Measurements from ENCODE around the gene SLC39A11. TPM values are rescaled to one million over a fixed set of nuclear protein-coding genes. Genes with fewer than 3 reads are reported as not detected.

The SLC39A11 gene
- total RNA-seq, 1 donor from 2014 or later = 13.2 TPM

- DNase-seq (ENCODE audit: low spot score) = no peak
- no peaks in the 10 kb centered on the region for H3K9me3 Mint-ChIP-seq (ENCODE audit: unreplicated experiment)
- no peak overlapping the region for H3K27ac Mint-ChIP-seq (ENCODE audit: unreplicated experiment)
- no peaks in the 10 kb centered on the region for H3K36me3 Mint-ChIP-seq (ENCODE audit: low read depth, unreplicated experiment)
- no peak for TF ChIP-seq CTCF (IDR thresholded peaks at IDR 0.05; ENCODE audit: unreplicated experiment)
- no peaks in the 10 kb centered on the region for H3K4me1 Mint-ChIP-seq (ENCODE audit: unreplicated experiment)
- H3K4me3 Mint-ChIP-seq (ENCODE audit: unreplicated experiment) = peak overlapping the region; percentile 42
- peaks cover 1% of the 10 kb centered on the region for H3K27me3 Mint-ChIP-seq (ENCODE audit: unreplicated experiment)
These were observed 469.6 kb downstream of the SLC39A11 start for GRCh38 chr17:72622661-72623433.

GRCh38 chr17:72619976-72620650 lies 472.4 kb downstream of the SLC39A11 start:
- no peak overlapping the region for H3K4me3 Mint-ChIP-seq (ENCODE audit: unreplicated experiment)
- no peak for DNase-seq (ENCODE audit: low spot score)
- H3K4me1 Mint-ChIP-seq (ENCODE audit: unreplicated experiment) = no peaks in the 10 kb centered on the region
- no peak for TF ChIP-seq CTCF (IDR thresholded peaks at IDR 0.05; ENCODE audit: unreplicated experiment)
- no peaks in the 10 kb centered on the region for H3K9me3 Mint-ChIP-seq (ENCODE audit: unreplicated experiment)
- no peaks in the 10 kb centered on the region for H3K36me3 Mint-ChIP-seq (ENCODE audit: low read depth, unreplicated experiment)
- H3K27ac Mint-ChIP-seq (ENCODE audit: unreplicated experiment) = no peak overlapping the region
- peaks cover 1% of the 10 kb centered on the region for H3K27me3 Mint-ChIP-seq (ENCODE audit: unreplicated experiment)

- TF ChIP-seq CTCF (IDR thresholded peaks at IDR 0.05; ENCODE audit: unreplicated experiment) = no peak
- Mint-ChIP-seq H3K4me3 (ENCODE audit: unreplicated experiment) (no peak overlapping the region), H3K4me1 (ENCODE audit: unreplicated experiment) (no peaks in the 10 kb centered on the region), H3K36me3 (ENCODE audit: low read depth, unreplicated experiment) (no peaks in the 10 kb centered on the region), H3K27ac (ENCODE audit: unreplicated experiment) (no peak overlapping the region), H3K27me3 (ENCODE audit: unreplicated experiment) (peaks cover 1% of the 10 kb centered on the region), H3K9me3 (ENCODE audit: unreplicated experiment) (no peaks in the 10 kb centered on the region)
- DNase-seq (ENCODE audit: low spot score) = no peak
These were observed 474.4 kb downstream of the SLC39A11 start for GRCh38 chr17:72618001-72618509.

- H3K27ac Mint-ChIP-seq (ENCODE audit: unreplicated experiment) = no peak overlapping the region
These were observed 474.9 kb downstream of the SLC39A11 start for GRCh38 chr17:72617557-72617956.

More at GRCh38 chr17:72617557-72617956, 474.9 kb downstream of the SLC39A11 start:
- Mint-ChIP-seq H3K27me3 (ENCODE audit: unreplicated experiment) (no peaks in the 10 kb centered on the region), H3K4me3 (ENCODE audit: unreplicated experiment) (no peak overlapping the region), H3K4me1 (ENCODE audit: unreplicated experiment) (no peaks in the 10 kb centered on the region), H3K36me3 (ENCODE audit: low read depth, unreplicated experiment) (no peaks in the 10 kb centered on the region), H3K9me3 (ENCODE audit: unreplicated experiment) (no peaks in the 10 kb centered on the region)
- no peak for DNase-seq (ENCODE audit: low spot score)
- TF ChIP-seq CTCF (IDR thresholded peaks at IDR 0.05; ENCODE audit: unreplicated experiment) = no peak
